GM23248 (cell line): Measurements from ENCODE around the gene PTPN5. TPM values are rescaled to one million over a fixed set of nuclear protein-coding genes. Genes with fewer than 3 reads are reported as not detected.

ENCODE experiments used
- DNase-seq: peaks from one replicate; pipeline ENCODE4 v3.0.0-alpha.2; 2015
- H2AFZ ChIP-seq: fragments of 200-600 bp; sonication (generic); 2 replicates; pipeline ENCODE4 v1.6.1; 2016; ENCODE audit warnings: antibody characterized with exemption
- H3F3A ChIP-seq: fragments of 200-600 bp; sonication (generic); 2 replicates; pipeline ENCODE4 v1.6.1; 2016; ENCODE audit warnings: mild to moderate bottlenecking, antibody characterized with exemption, mixed run types; ENCODE audit not compliant: insufficient read depth
- H3K27ac ChIP-seq: fragments of 200-600 bp; sonication (generic); 2 replicates; pipeline ENCODE4 v1.5.1; 2016; ENCODE audit warnings: mild to moderate bottlenecking
- H3K27me3 ChIP-seq: fragments of 200-600 bp; sonication (generic); replicated peaks from 2 replicates; pipeline ENCODE4 v1.6.1; 2016; ENCODE audit warnings: mild to moderate bottlenecking; ENCODE audit not compliant: insufficient read depth
- H3K36me3 ChIP-seq: fragments of 200-600 bp; sonication (generic); 2 replicates; pipeline ENCODE4 v1.6.1; 2016; ENCODE audit warnings: low read depth, mild to moderate bottlenecking
- H3K4me1 ChIP-seq: fragments of 200-600 bp; sonication (generic); 2 replicates; pipeline ENCODE4 v1.6.1; 2016; ENCODE audit warnings: mild to moderate bottlenecking; ENCODE audit not compliant: insufficient read depth
- H3K4me2 ChIP-seq: fragments of 200-600 bp; sonication (generic); one replicate; pipeline ENCODE4 v1.6.1; 2016; ENCODE audit warnings: mild to moderate bottlenecking; ENCODE audit not compliant: unreplicated experiment
- H3K4me3 ChIP-seq: fragments of 200-600 bp; sonication (generic); 2 replicates; pipeline ENCODE4 v1.5.1; 2016; ENCODE audit warnings: mild to moderate bottlenecking
- H3K79me2 ChIP-seq: fragments of 200-600 bp; sonication (generic); 2 replicates; pipeline ENCODE4 v1.6.1; 2016; ENCODE audit warnings: mild to moderate bottlenecking; ENCODE audit not compliant: insufficient read depth
- H3K9ac ChIP-seq: fragments of 200-600 bp; sonication (generic); 2 replicates; pipeline ENCODE4 v1.6.1; 2016; ENCODE audit warnings: mild to moderate bottlenecking
- H3K9me2 ChIP-seq: fragments of 200-600 bp; sonication (generic); 2 replicates; pipeline ENCODE4 v1.6.1; 2016; ENCODE audit warnings: mixed run types, mild to moderate bottlenecking, moderate library complexity; ENCODE audit not compliant: insufficient read depth
- H3K9me3 ChIP-seq: fragments of 200-600 bp; sonication (generic); one replicate; pipeline ENCODE4 v1.6.1; 2017; ENCODE audit warnings: low read depth
- H4K20me1 ChIP-seq: fragments of 200-600 bp; sonication (generic); 2 replicates; pipeline ENCODE4 v1.6.0; 2016; ENCODE audit not compliant: insufficient read depth
- EZH2 ChIP-seq: fragments of 200-600 bp; sonication (generic); IDR thresholded peaks from 2 replicates; pipeline ENCODE4 v1.6.1; 2018; ENCODE audit warnings: antibody characterized with exemption, mild to moderate bottlenecking; ENCODE audit not compliant: insufficient read depth, poor library complexity, severe bottlenecking
- EZH2phosphoT487 ChIP-seq: fragments of 200-600 bp; sonication (generic); IDR thresholded peaks from 2 replicates; pipeline ENCODE4 v1.6.1; 2018; ENCODE audit warnings: antibody characterized with exemption, moderate library complexity, mild to moderate bottlenecking, low read depth; ENCODE audit not compliant: insufficient read depth
- WGBS, 2 experiments: methylation state at CpG; one replicate each; pipeline ENCODE4 v1.1.6; 2015 to 2017; ENCODE audit warnings: low lambda C conversion rate in 2 of 2, low coverage in 1 of 2; ENCODE audit errors: missing lambda C conversion rate in 2 of 2; 5-methylcytosine and 5-hydroxymethylcytosine counted together
- in situ Hi-C: fragments of 300-500 bp; cut with MboI; formaldehyde crosslinking; loops from 2 replicates; pipeline ENCODE4 v1.15.0; 2020
- polyA plus RNA-seq: library from polyadenylated mRNA; unstranded; fragments of >200 nt; fragmentation: Nextera tagmentation; extraction: Ambion mirVana; gene quantifications from 2 replicates; pipeline ENCODE4 v1.2.1, GENCODE V29; 2016
- total RNA-seq: library from RNA; depleted of rRNA; stranded (reverse); fragments of >200 nt; shearing (Covaris generic); gene quantifications from 2 replicates; pipeline ENCODE4 v1.2.3, GENCODE V29; 2014

The PTPN5 gene
- total and polyA plus RNA-seq, 2 experiments from 2014 or later = not detected

- Histone ChIP-seq H3K9ac (peak overlapping the region; percentile 32), H3K36me3 (no peaks in the 10 kb centered on the region), H3F3A (no peaks in the 10 kb centered on the region), H3K4me1 (0 out of 2 replicates have a peak, but pooled peaks cover 9% of the 10 kb centered on the region), H3K27ac (peak overlapping the region; percentile 21; the same call in 1 of the 2 replicates), H3K27me3 (no peaks in the 10 kb centered on the region), H3K79me2 (no peaks in the 10 kb centered on the region), H4K20me1 (no peaks in the 10 kb centered on the region), H3K9me2 (no peaks in the 10 kb centered on the region), H3K4me2 (no peak overlapping the region), H3K9me3 (no peaks in the 10 kb centered on the region), H2AFZ (peak overlapping the region; percentile 90), H3K4me3 (no peak overlapping the region)
- WGBS, 2 experiments = 34 to 37% methylated on average over 12 of the region's 12 CpGs
- TF ChIP-seq EZH2 = no peak
- DNase-seq = peak; percentile 85
- in situ Hi-C loops = no loop called here
Observed at GRCh38 chr11:18749681-18750319, 41.8 kb downstream of the PTPN5 start.

- H3K9ac ChIP-seq = no peak overlapping the region
- WGBS, 2 experiments = 82 to 83% methylated on average over 13 of the region's 13 CpGs
- no peaks in the 10 kb centered on the region for H4K20me1 ChIP-seq
- no peaks in the 10 kb centered on the region for H3K27me3 ChIP-seq
- H3K9me2 ChIP-seq = no peaks in the 10 kb centered on the region
- TF ChIP-seq EZH2 = no peak
- no peak for TF ChIP-seq EZH2phosphoT487
- in situ Hi-C loops = no loop called here
- H3F3A ChIP-seq = no peaks in the 10 kb centered on the region
- DNase-seq = no peak
- no peak overlapping the region for H3K4me2 ChIP-seq
- H2AFZ ChIP-seq = no peak overlapping the region
- no peak overlapping the region for H3K27ac ChIP-seq
- H3K9me3 ChIP-seq = no peaks in the 10 kb centered on the region
- H3K4me3 ChIP-seq = no peak overlapping the region
- no peaks in the 10 kb centered on the region for H3K36me3 ChIP-seq
- H3K79me2 ChIP-seq = no peaks in the 10 kb centered on the region
- 0 out of 2 replicates have a peak, but pooled peaks cover 9% of the 10 kb centered on the region for H3K4me1 ChIP-seq
Observed at GRCh38 chr11:18748766-18749365, 42.7 kb downstream of the PTPN5 start.

GRCh38 chr11:18745251-18745650 lies 46.3 kb downstream of the PTPN5 start:
- H3K4me3 ChIP-seq = no peak overlapping the region

DNA sequence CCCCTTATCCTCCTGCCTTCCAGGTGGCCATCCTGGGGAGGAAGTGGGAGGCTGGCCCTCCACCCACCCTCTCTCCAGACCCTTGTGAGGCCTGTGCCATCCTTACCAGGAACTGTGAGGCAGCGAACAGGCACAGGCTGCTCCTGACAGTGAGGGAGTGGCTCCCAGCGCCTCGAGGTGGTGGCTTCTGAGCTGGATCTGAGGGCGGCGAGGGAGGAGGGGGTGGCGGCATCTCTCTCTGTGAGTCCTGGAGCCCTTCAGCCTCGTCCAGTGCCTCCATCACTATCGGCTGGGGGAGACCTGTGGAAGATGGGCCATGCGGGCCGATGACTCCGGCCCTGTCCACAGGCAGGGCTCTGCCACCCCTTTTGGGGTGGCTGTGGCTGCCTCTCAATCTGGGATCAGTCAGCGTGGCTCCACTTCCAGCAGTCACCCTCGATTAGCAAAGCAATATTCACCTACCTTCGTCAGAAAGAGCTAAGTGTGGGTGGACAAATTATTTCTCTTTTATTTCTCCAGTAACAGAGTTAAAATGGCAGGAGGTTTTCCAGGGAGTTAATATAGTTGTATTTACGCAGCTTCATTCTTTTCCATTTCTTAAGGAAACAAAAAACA lies 47.6 kb downstream of the PTPN5 start:
- no peaks in the 10 kb centered on the region for H3K36me3 ChIP-seq
- no peak overlapping the region for H3K9ac ChIP-seq
- TF ChIP-seq EZH2phosphoT487 (no peak), EZH2 (no peak)
- no peaks in the 10 kb centered on the region for H3K79me2 ChIP-seq
- no peak overlapping the region for H2AFZ ChIP-seq
- no peak for DNase-seq
- H4K20me1 ChIP-seq = no peaks in the 10 kb centered on the region
- in situ Hi-C loops = no loop called here
- H3K27me3 ChIP-seq = no peaks in the 10 kb centered on the region
- no peak overlapping the region for H3K4me3 ChIP-seq
- H3K9me3 ChIP-seq = no peaks in the 10 kb centered on the region
- no peaks in the 10 kb centered on the region for H3K9me2 ChIP-seq
- WGBS, 2 experiments = 75% methylated on average over 14 to 15 of the region's 15 CpGs
- no peaks in the 10 kb centered on the region for H3F3A ChIP-seq
- no peaks in the 10 kb centered on the region for H3K4me1 ChIP-seq
- H3K4me2 ChIP-seq = no peak overlapping the region
- no peak overlapping the region for H3K27ac ChIP-seq

More at GRCh38 chr11:18745251-18745650, 46.3 kb downstream of the PTPN5 start:
- Histone ChIP-seq H3K9me3 (no peaks in the 10 kb centered on the region), H3K9ac (no peak overlapping the region), H2AFZ (no peak overlapping the region), H3K36me3 (no peaks in the 10 kb centered on the region), H3K27me3 (no peaks in the 10 kb centered on the region), H3K4me1 (0 out of 2 replicates have a peak, but pooled peaks cover 9% of the 10 kb centered on the region), H4K20me1 (no peaks in the 10 kb centered on the region), H3K9me2 (no peaks in the 10 kb centered on the region), H3F3A (no peaks in the 10 kb centered on the region), H3K27ac (no peak overlapping the region), H3K79me2 (no peaks in the 10 kb centered on the region), H3K4me2 (no peak overlapping the region)
- 70 to 72% methylated on average over 6 of the region's 6 CpGs for WGBS, 2 experiments
- DNase-seq = no peak
- TF ChIP-seq EZH2phosphoT487 (no peak), EZH2 (no peak)
- in situ Hi-C loops = no loop called here
